Activated CD4-positive, alpha-beta T cell treated with anti-CD3 and anti-CD28 coated beads, Interleukin-2, amount 50 U/mL, for 4 hours (primary cell): ENCODE measurements around the gene CSAG2.

Experiments
- DNase-seq, 2 experiments: peaks; one replicate each; pipeline ENCODE4 v3.0.0-alpha.2; 2020

The CSAG2 gene

GRCh38 chrX:152658302-152658701 lies 50.8 kb downstream of the CSAG2 start:
- DNase-seq, result no peak
